ENCODE results near the gene BRAF. TPM values are rescaled to one million over a fixed set of nuclear protein-coding genes. Genes with fewer than 3 reads are reported as not detected.
"Not testable (repeated sequence)": the region's sequence is repeated elsewhere in the genome, so short reads cannot be mapped to it uniquely, and the experiment has no call there.

The BRAF gene
- total and polyA plus RNA-seq, 2 donors, result 11.0 to 17.3 TPM

DNA sequence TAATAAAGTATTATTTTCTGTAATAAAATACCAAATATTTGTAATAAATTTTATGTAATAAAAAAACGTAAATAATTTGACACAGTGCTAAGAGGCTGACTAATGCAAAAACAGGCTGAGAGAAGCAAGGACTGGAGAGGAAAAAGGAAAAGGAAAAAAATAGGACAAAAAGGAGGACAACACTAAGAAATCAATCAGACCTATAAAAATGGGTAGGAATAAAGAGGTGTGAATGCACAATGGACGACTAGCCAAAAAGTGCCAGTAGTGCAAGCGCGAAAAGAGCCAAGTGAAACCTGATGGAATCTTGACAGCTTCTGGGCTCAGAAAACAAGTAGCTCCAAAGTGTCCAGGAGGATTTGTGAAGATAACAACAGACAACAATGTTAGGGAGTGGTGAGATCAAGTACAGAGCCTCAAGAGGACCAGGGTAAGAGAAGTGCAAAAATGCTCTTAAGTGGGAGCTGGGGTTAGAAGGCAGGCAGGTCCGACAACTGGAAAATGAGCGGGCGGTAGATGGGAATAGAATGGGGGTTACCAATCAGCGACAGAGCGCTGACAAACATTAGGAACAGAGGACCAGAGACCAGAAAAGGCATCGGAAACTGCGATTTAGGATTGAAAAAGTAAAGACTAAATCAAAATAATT is 1.2 kb downstream of the BRAF start:
- peaks cover 5 to 6% of the 10 kb centered on the region in 2 donors for H3K4me1 ChIP-seq (ENCODE audit: control insufficient read depth in 2 of 2, insufficient read depth in 2 of 2, low read length in 2 of 2)
- 15% methylated on average over 11 of the region's 11 CpGs for WGBS
- H3K27ac ChIP-seq (ENCODE audit: low read depth in 1 of 2, low read length in 1 of 2), result peak overlapping the region; percentile 88 to 92
- no peaks in the 10 kb centered on the region for H3K27me3 ChIP-seq (ENCODE audit: control insufficient read depth in 2 of 2, insufficient read depth in 1 of 2, low read length in 1 of 2)
- no peaks in the 10 kb centered on the region for H3K36me3 ChIP-seq (ENCODE audit: control insufficient read depth in 2 of 2, insufficient read depth in 2 of 2, low read length in 1 of 2)
- DNase-seq (ENCODE audit: low read depth in 6 of 9, low spot score in 9 of 9), result peak in 2 of 9 donors; percentile 16 to 26
- peak overlapping the region; percentile 91 to 99 for H3K4me3 ChIP-seq (ENCODE audit: low read length in 2 of 2)
- no peaks in the 10 kb centered on the region for H3K9me3 ChIP-seq (ENCODE audit: control insufficient read depth in 2 of 2, insufficient read depth in 1 of 2, low read length in 1 of 2)

DNA sequence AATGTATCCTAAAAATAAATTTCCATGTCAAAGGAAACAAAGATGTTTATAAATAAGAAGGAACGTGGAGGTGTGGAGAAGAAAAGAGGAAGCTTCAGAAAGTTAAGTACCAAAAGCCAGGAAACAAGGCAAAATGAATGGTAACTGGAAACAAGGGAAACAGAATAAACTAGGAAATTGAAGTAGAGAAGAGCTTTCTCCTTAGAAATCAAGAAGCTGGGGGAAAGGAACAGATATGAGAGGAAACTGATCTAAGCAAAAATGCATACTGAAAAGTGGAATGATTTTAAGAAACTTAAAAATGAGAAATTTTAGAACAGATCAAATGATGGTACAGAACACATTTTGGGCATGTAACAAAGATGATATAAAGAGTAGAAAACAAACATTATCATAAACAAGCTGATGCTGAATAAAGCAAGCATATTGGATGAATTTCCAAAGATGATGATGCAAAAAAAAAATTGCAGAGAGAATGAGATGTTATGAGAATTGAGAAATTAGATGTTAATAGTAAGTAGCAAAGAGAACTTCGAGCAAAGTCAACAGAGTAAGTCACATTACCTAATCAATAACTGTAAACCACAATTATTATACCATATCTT is 1.9 kb downstream of the BRAF start:
- Histone ChIP-seq H3K4me3 (ENCODE audit: low read length in 2 of 2) (no peak overlapping the region), H3K27ac (ENCODE audit: low read depth in 1 of 2, low read length in 1 of 2) (no peak overlapping the region), H3K36me3 (ENCODE audit: control insufficient read depth in 2 of 2, insufficient read depth in 2 of 2, low read length in 1 of 2) (no peaks in the 10 kb centered on the region), H3K9me3 (ENCODE audit: control insufficient read depth in 2 of 2, insufficient read depth in 1 of 2, low read length in 1 of 2) (no peaks in the 10 kb centered on the region), H3K4me1 (ENCODE audit: control insufficient read depth in 2 of 2, insufficient read depth in 2 of 2, low read length in 2 of 2) (peaks cover 5 to 6% of the 10 kb centered on the region in 2 donors), H3K27me3 (ENCODE audit: control insufficient read depth in 2 of 2, insufficient read depth in 1 of 2, low read length in 1 of 2) (no peaks in the 10 kb centered on the region)
- no peak for DNase-seq (ENCODE audit: low read depth in 6 of 9, low spot score in 9 of 9)
- WGBS, result 65% methylated on average over 2 of the region's 2 CpGs

DNA sequence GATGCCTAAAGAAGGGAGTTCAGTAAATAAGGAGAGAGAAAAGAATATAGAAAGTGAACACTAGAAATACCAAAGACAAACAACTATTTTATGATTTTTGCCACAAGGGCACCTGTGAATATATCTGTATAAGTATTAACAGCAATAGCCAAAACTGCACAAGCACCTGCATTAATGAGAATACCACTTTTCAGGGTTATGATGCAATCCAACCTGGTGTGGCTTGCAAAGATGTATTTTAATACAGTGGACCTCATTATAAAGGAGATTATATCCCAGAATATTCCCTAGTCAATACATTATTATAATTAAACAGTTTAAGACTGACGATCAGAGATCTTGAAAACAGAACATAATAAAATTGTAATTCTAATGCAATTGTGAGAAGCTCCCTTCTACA is 4.0 kb downstream of the BRAF start:
- Histone ChIP-seq H3K9me3 (ENCODE audit: control insufficient read depth in 2 of 2, insufficient read depth in 1 of 2, low read length in 1 of 2) (no peaks in the 10 kb centered on the region), H3K27me3 (ENCODE audit: control insufficient read depth in 2 of 2, insufficient read depth in 1 of 2, low read length in 1 of 2) (no peaks in the 10 kb centered on the region), H3K27ac (ENCODE audit: low read depth in 1 of 2, low read length in 1 of 2) (no peak overlapping the region), H3K36me3 (ENCODE audit: control insufficient read depth in 2 of 2, insufficient read depth in 2 of 2, low read length in 1 of 2) (no peaks in the 10 kb centered on the region), H3K4me3 (ENCODE audit: low read length in 2 of 2) (no peak overlapping the region), H3K4me1 (ENCODE audit: control insufficient read depth in 2 of 2, insufficient read depth in 2 of 2, low read length in 2 of 2) (peaks cover 5 to 6% of the 10 kb centered on the region in 2 donors)
- no peak for DNase-seq (ENCODE audit: low read depth in 6 of 9, low spot score in 9 of 9)
- WGBS, result 97% methylated on average over 1 of the region's 1 CpG

GRCh38 chr7:140918236-140918635 is 6.5 kb downstream of the BRAF start:
- DNase-seq (ENCODE audit: low read depth in 6 of 9, low spot score in 9 of 9), result no peak
- Histone ChIP-seq H3K9me3 (ENCODE audit: control insufficient read depth in 2 of 2, insufficient read depth in 1 of 2, low read length in 1 of 2) (no peaks in the 10 kb centered on the region), H3K4me1 (ENCODE audit: control insufficient read depth in 2 of 2, insufficient read depth in 2 of 2, low read length in 2 of 2) (no peaks in the 10 kb centered on the region), H3K36me3 (ENCODE audit: control insufficient read depth in 2 of 2, insufficient read depth in 2 of 2, low read length in 1 of 2) (no peaks in the 10 kb centered on the region), H3K27ac (ENCODE audit: low read depth in 1 of 2, low read length in 1 of 2) (no peak overlapping the region), H3K27me3 (ENCODE audit: control insufficient read depth in 2 of 2, insufficient read depth in 1 of 2, low read length in 1 of 2) (no peaks in the 10 kb centered on the region), H3K4me3 (ENCODE audit: low read length in 2 of 2) (no peak overlapping the region)
- 98% methylated on average over 6 of the region's 6 CpGs for WGBS

DNA sequence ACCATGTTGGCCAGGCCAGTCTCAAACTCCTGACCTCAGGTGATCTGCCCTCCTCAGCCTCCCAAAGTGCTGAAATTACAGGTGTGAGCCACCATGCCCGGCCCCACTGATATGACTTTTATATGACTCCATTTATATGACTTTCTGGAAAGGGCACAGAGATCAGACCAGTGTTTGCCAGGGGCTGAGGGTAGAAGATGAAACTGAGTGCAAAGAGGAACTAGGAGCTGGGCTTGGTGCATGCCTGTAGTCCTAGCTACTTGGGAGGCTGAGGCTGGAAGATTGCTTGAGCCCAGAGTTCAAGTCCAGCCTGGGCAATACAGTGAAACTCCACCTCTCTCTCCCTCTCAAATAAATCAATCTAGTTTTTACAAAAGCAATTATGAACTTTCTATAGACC is 7.5 kb downstream of the BRAF start:
- DNase-seq (ENCODE audit: low read depth in 6 of 9, low spot score in 9 of 9), result no peak
- Histone ChIP-seq H3K27me3 (ENCODE audit: control insufficient read depth in 2 of 2, insufficient read depth in 1 of 2, low read length in 1 of 2) (no peaks in the 10 kb centered on the region), H3K4me3 (ENCODE audit: low read length in 2 of 2) (no peak overlapping the region), H3K27ac (ENCODE audit: low read depth in 1 of 2, low read length in 1 of 2) (no peak overlapping the region), H3K9me3 (ENCODE audit: control insufficient read depth in 2 of 2, insufficient read depth in 1 of 2, low read length in 1 of 2) (no peaks in the 10 kb centered on the region), H3K36me3 (ENCODE audit: control insufficient read depth in 2 of 2, insufficient read depth in 2 of 2, low read length in 1 of 2) (no peaks in the 10 kb centered on the region), H3K4me1 (ENCODE audit: control insufficient read depth in 2 of 2, insufficient read depth in 2 of 2, low read length in 2 of 2) (no peaks in the 10 kb centered on the region)
- 96% methylated on average over 1 of the region's 1 CpG for WGBS

GRCh38 chr7:140915935-140916555 is 8.7 kb downstream of the BRAF start:
- H3K27ac ChIP-seq (ENCODE audit: low read depth in 1 of 2, low read length in 1 of 2), result no peak overlapping the region
- H3K9me3 ChIP-seq (ENCODE audit: control insufficient read depth in 2 of 2, insufficient read depth in 1 of 2, low read length in 1 of 2), result no peaks in the 10 kb centered on the region
- 81% methylated on average over 4 of the region's 4 CpGs for WGBS
- no peak overlapping the region for H3K4me3 ChIP-seq (ENCODE audit: low read length in 2 of 2)
- no peaks in the 10 kb centered on the region for H3K4me1 ChIP-seq (ENCODE audit: control insufficient read depth in 2 of 2, insufficient read depth in 2 of 2, low read length in 2 of 2)
- H3K36me3 ChIP-seq (ENCODE audit: control insufficient read depth in 2 of 2, insufficient read depth in 2 of 2, low read length in 1 of 2), result no peaks in the 10 kb centered on the region
- H3K27me3 ChIP-seq (ENCODE audit: control insufficient read depth in 2 of 2, insufficient read depth in 1 of 2, low read length in 1 of 2), result no peaks in the 10 kb centered on the region
- no peak for DNase-seq (ENCODE audit: low read depth in 6 of 9, low spot score in 9 of 9)

DNA sequence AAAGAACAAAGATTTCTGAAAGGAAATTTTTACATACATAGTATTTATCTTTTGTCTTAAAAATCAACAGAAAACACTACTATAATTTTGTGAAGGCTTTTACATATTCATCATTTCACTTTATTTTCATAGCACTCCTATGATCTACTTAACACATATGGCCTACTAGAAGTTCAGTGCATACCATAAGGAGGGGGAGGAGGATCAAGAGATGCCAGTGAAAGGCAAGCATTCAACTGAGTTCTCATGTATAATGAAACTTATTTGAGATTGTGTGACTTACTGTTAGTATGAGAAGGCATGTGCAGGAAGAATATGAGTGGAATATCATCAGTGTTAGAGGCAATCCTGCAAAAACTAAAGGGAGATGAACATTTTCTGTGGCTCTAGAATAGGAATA is 10.6 kb downstream of the BRAF start:
- Histone ChIP-seq H3K27me3 (ENCODE audit: control insufficient read depth in 2 of 2, insufficient read depth in 1 of 2, low read length in 1 of 2) (no peaks in the 10 kb centered on the region), H3K36me3 (ENCODE audit: control insufficient read depth in 2 of 2, insufficient read depth in 2 of 2, low read length in 1 of 2) (no peaks in the 10 kb centered on the region), H3K4me1 (ENCODE audit: control insufficient read depth in 2 of 2, insufficient read depth in 2 of 2, low read length in 2 of 2) (no peaks in the 10 kb centered on the region), H3K27ac (ENCODE audit: low read depth in 1 of 2, low read length in 1 of 2) (no peak overlapping the region), H3K4me3 (ENCODE audit: low read length in 2 of 2) (no peak overlapping the region), H3K9me3 (ENCODE audit: control insufficient read depth in 2 of 2, insufficient read depth in 1 of 2, low read length in 1 of 2) (no peaks in the 10 kb centered on the region)
- DNase-seq (ENCODE audit: low read depth in 6 of 9, low spot score in 9 of 9), result no peak

DNA sequence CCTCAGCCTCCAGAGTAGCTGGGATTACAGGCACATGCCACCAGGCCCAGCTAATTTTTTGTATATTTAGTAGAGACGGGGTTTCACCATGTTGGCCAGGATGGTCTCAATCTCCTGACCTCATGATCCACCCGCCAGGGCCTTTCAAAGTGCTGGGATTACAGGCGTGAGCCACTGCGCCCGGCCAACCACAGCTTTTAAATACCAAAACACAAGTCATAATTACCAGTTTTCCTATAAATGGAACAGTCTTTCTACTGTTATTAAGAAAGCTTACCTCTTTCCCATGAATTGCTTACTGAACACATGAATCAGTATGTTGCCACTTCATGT is 11.2 kb downstream of the BRAF start:
- not testable (repeated sequence) for H3K4me3 ChIP-seq (ENCODE audit: low read length in 2 of 2); H3K4me1 ChIP-seq (ENCODE audit: control insufficient read depth in 2 of 2, insufficient read depth in 2 of 2, low read length in 2 of 2); H3K9me3 ChIP-seq (ENCODE audit: control insufficient read depth in 2 of 2, insufficient read depth in 1 of 2, low read length in 1 of 2); DNase-seq (ENCODE audit: low read depth in 6 of 9, low spot score in 9 of 9); H3K36me3 ChIP-seq (ENCODE audit: control insufficient read depth in 2 of 2, insufficient read depth in 2 of 2, low read length in 1 of 2); H3K27ac ChIP-seq (ENCODE audit: low read depth in 1 of 2, low read length in 1 of 2); H3K27me3 ChIP-seq (ENCODE audit: control insufficient read depth in 2 of 2, insufficient read depth in 1 of 2, low read length in 1 of 2)
- over 99% methylated on average over 5 of the region's 5 CpGs for WGBS

- no peaks in the 10 kb centered on the region for H3K9me3 ChIP-seq (ENCODE audit: control insufficient read depth in 2 of 2, insufficient read depth in 1 of 2, low read length in 1 of 2)
- no peak for DNase-seq (ENCODE audit: low read depth in 6 of 9, low spot score in 9 of 9)
- 55% methylated on average over 1 of the region's 1 CpG for WGBS
- no peak overlapping the region for H3K27ac ChIP-seq (ENCODE audit: low read depth in 1 of 2, low read length in 1 of 2)
- H3K4me1 ChIP-seq (ENCODE audit: control insufficient read depth in 2 of 2, insufficient read depth in 2 of 2, low read length in 2 of 2), result no peaks in the 10 kb centered on the region
- H3K4me3 ChIP-seq (ENCODE audit: low read length in 2 of 2), result no peak overlapping the region
- H3K27me3 ChIP-seq (ENCODE audit: control insufficient read depth in 2 of 2, insufficient read depth in 1 of 2, low read length in 1 of 2), result no peaks in the 10 kb centered on the region
- no peaks in the 10 kb centered on the region for H3K36me3 ChIP-seq (ENCODE audit: control insufficient read depth in 2 of 2, insufficient read depth in 2 of 2, low read length in 1 of 2)
Measured at GRCh38 chr7:140911746-140912145, 13.0 kb downstream of the BRAF start.
